Suprapubic skin (tissue), 4 donors: Measurements from ENCODE around the gene SH3BGR. TPM values are rescaled to one million over a fixed set of nuclear protein-coding genes. Genes with fewer than 3 reads are reported as not detected.
A peak's percentile ranks its signal among the peaks of the same experiment; 100 is the strongest.

Experiments
- DNase-seq, 2 donors: peaks; one replicate each; pipeline ENCODE4 v3.0.0-alpha.2; 2019; ENCODE audit warnings: low spot score in 2 of 2
- H3K27ac ChIP-seq: fragments of 200-600 bp; sonication (generic); one replicate; pipeline ENCODE4 v1.5.1; 2019
- H3K27me3 ChIP-seq: fragments of 200-600 bp; sonication (generic); one replicate; pipeline ENCODE4 v1.5.1; 2019
- H3K36me3 ChIP-seq: fragments of 200-600 bp; sonication (generic); one replicate; pipeline ENCODE4 v1.5.1; 2019
- H3K4me1 ChIP-seq: fragments of 200-600 bp; sonication (generic); one replicate; pipeline ENCODE4 v1.5.1; 2019
- H3K4me3 ChIP-seq: fragments of 200-600 bp; sonication (generic); one replicate; pipeline ENCODE4 v1.5.1; 2019; ENCODE audit warnings: mild to moderate bottlenecking
- H3K9me3 ChIP-seq: fragments of 200-600 bp; sonication (generic); one replicate; pipeline ENCODE4 v1.5.1; 2019
- CTCF ChIP-seq, 2 donors: fragments of 200-600 bp in 1 of 2; fragments of 450-650 bp in 1 of 2; sonication (generic) in 1 of 2; IDR thresholded peaks; one replicate each; pipeline ENCODE4 v1.5.1; 2016 to 2019; ENCODE audit warnings: antibody characterized with exemption in 2 of 2, mild to moderate bottlenecking in 1 of 2, moderate library complexity in 1 of 2
- EP300 ChIP-seq: sonication (generic); formaldehyde crosslinking; IDR thresholded peaks from one replicate; pipeline ENCODE4 v1.6.1; 2017; ENCODE audit warnings: antibody characterized with exemption
- POLR2A ChIP-seq, 2 donors: fragments of 450-650 bp; IDR thresholded peaks; one replicate each; pipeline ENCODE4 v1.6.1; 2017; ENCODE audit warnings: antibody characterized with exemption in 2 of 2, mild to moderate bottlenecking in 2 of 2, moderate library complexity in 2 of 2
- POLR2AphosphoS5 ChIP-seq, 3 donors: sonication (generic); formaldehyde crosslinking; IDR thresholded peaks; one replicate each; pipeline ENCODE4 v1.6.1; 2017; ENCODE audit warnings: antibody characterized with exemption in 3 of 3
- WGBS: methylation state at CpG from one replicate; pipeline ENCODE4 v1.1.5; 2018; 5-methylcytosine and 5-hydroxymethylcytosine counted together
- total RNA-seq, 4 donors: library from RNA; depleted of rRNA; stranded (reverse); fragments of >200 nt; gene quantifications; one replicate each; pipeline ENCODE4 v1.1.0, GENCODE V29; 2016

SH3BGR gene
- total RNA-seq, 4 donors from 2014 or later = 0.64 to 1.3 (median 0.68) TPM; not detected in 1

GRCh38 chr21:39515684-39516472 lies 64.1 kb downstream of the SH3BGR start:
- no peak overlapping the region for H3K27ac ChIP-seq
- no peak for TF ChIP-seq EP300
- no peak for TF ChIP-seq POLR2A (IDR thresholded peaks at IDR 0.05)
- TF ChIP-seq CTCF (IDR thresholded peaks at IDR 0.05) = no peak
- TF ChIP-seq POLR2AphosphoS5 (IDR thresholded peaks at IDR 0.05) = no peak
- DNase-seq = no peak
- no peak overlapping the region for H3K4me3 ChIP-seq
- no peaks in the 10 kb centered on the region for H3K36me3 ChIP-seq
- H3K9me3 ChIP-seq = no peaks in the 10 kb centered on the region
- H3K27me3 ChIP-seq = no peaks in the 10 kb centered on the region
- H3K4me1 ChIP-seq = peaks cover 3% of the 10 kb centered on the region
- 72% methylated on average over 8 of the region's 8 CpGs for WGBS

DNA sequence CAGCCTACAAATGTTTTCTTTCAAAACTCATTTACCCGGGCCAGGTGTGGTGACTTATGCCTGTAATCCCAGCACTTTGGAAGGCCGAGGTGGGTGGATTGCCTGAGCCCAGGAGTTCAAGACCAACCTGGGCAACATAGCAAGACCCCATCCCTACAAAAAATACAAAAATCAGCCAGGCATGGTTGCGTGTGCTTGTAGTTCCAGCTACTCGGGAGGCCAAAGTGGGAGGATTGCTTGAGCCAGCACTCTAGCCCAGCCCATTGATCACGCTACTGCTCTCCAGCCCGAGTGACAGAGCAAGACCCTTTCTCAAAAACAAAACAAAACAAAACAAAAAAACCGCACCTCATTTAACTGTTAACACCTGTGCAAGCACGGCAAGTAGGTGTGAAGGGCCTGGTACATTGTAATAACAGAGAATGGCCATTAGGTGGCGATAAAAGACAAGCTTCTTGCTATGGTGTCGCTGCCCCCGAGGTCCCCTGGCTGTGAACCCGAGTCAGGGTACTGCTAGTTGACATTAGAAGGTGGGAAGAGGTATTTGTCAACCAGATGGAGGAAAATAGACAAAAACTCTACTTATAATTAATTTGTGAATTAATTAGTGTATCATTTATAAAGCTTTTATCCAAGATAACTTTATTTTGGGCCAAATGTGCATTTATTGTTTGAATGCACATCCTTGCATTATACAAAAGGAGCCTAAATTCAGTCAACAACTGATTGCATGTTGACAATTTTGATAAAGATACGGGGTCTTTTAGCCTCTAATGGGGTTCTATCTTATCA lies 66.5 kb downstream of the SH3BGR start:
- peaks cover 3% of the 10 kb centered on the region for H3K4me1 ChIP-seq
- DNase-seq = no peak
- no peaks in the 10 kb centered on the region for H3K27me3 ChIP-seq
- no peak overlapping the region for H3K27ac ChIP-seq
- H3K4me3 ChIP-seq = no peak overlapping the region
- 24% methylated on average over 13 of the region's 13 CpGs for WGBS
- no peaks in the 10 kb centered on the region for H3K36me3 ChIP-seq
- TF ChIP-seq CTCF (IDR thresholded peaks at IDR 0.05) (peak; percentile 59 to 78), EP300 (no peak)
- H3K9me3 ChIP-seq = no peaks in the 10 kb centered on the region

DNA sequence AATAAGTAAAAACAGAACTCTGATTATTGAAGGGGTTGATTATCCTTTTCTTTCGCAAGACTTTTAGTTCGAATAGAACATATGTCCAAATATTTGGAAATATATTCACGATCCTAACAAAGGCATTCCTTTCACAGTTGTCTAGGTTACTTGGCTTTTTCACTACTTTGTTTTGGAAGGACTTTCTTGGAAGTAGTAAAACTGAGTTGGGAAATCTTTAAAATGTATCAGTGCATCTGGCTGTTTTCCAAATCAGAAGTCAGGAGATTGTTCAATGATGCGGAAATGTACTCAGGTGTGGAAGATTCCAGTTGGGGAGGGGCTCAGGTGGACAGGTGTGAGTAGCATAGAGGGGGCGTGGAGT lies 67.1 kb downstream of the SH3BGR start:
- no peak for DNase-seq
- H3K27me3 ChIP-seq = no peaks in the 10 kb centered on the region
- TF ChIP-seq POLR2A (IDR thresholded peaks at IDR 0.05) (no peak), POLR2AphosphoS5 (IDR thresholded peaks at IDR 0.05) (no peak), CTCF (IDR thresholded peaks at IDR 0.05) (no peak), EP300 (no peak)
- H3K4me3 ChIP-seq = no peak overlapping the region
- no peaks in the 10 kb centered on the region for H3K36me3 ChIP-seq
- H3K4me1 ChIP-seq = peaks cover 3% of the 10 kb centered on the region
- no peaks in the 10 kb centered on the region for H3K9me3 ChIP-seq
- WGBS = 32% methylated on average over 5 of the region's 5 CpGs
- H3K27ac ChIP-seq = no peak overlapping the region

DNA sequence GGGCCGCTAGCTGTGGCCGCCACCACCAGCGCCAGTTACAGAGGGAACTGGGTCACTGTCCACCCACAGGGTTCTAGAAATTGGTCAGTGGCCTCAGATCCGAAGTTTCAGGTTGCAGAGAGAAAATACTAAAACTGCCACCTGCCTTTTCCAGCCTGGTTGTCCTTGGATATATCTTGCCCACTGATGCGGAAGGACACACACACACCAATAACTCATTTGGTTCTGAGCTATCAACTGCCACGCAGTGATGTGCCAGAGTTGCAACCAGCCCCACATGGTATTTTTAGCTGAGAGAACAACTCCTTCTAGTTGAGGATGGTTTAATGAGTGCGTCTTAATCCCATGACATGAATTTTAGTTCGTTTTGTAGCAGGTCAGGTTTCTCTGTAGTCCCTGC lies 68.1 kb downstream of the SH3BGR start:
- Histone ChIP-seq H3K4me1 (peaks cover 3% of the 10 kb centered on the region), H3K27me3 (no peaks in the 10 kb centered on the region), H3K9me3 (no peaks in the 10 kb centered on the region), H3K4me3 (no peak overlapping the region), H3K36me3 (no peaks in the 10 kb centered on the region), H3K27ac (no peak overlapping the region)
- 89% methylated on average over 8 of the region's 8 CpGs for WGBS
- no peak for TF ChIP-seq POLR2A (IDR thresholded peaks at IDR 0.05)
- TF ChIP-seq CTCF (IDR thresholded peaks at IDR 0.05) = no peak
- no peak for TF ChIP-seq EP300
- no peak for TF ChIP-seq POLR2AphosphoS5 (IDR thresholded peaks at IDR 0.05)
- no peak for DNase-seq

- no peak for DNase-seq
- Histone ChIP-seq H3K4me3 (no peak overlapping the region), H3K9me3 (no peaks in the 10 kb centered on the region), H3K27me3 (peaks cover 4% of the 10 kb centered on the region), H3K27ac (no peak overlapping the region), H3K36me3 (no peaks in the 10 kb centered on the region), H3K4me1 (peaks cover 12% of the 10 kb centered on the region)
- TF ChIP-seq POLR2A (IDR thresholded peaks at IDR 0.05) (no peak), CTCF (IDR thresholded peaks at IDR 0.05) (no peak), EP300 (no peak), POLR2AphosphoS5 (IDR thresholded peaks at IDR 0.05) (no peak)
Measured at GRCh38 chr21:39523399-39523798, 71.6 kb downstream of the SH3BGR start.
